GM23338 (cell line): ENCODE results near the gene KLC3.

Source experiments
- CREB1 ChIP-seq: fragments of 250-450 bp; sonication (Bioruptor Pico); IDR thresholded peaks from 2 replicates; pipeline ENCODE4 v1.5.0; 2020; ENCODE audit warnings: low read depth, mild to moderate bottlenecking, moderate library complexity
- CTCF ChIP-seq, 2 experiments: fragments of 200-600 bp in 1 of 2; sonication (generic) in 1 of 2; conservative IDR thresholded peaks; 2 replicates each; pipeline versions ENCODE4 v1.5.1 to v1.6.1; 2016 to 2017; ENCODE audit warnings: antibody characterized with exemption in 2 of 2, low read depth in 2 of 2, mild to moderate bottlenecking in 2 of 2, moderate library complexity in 1 of 2
- EZH2 ChIP-seq: fragments of 200-600 bp; sonication (generic); IDR thresholded peaks from one replicate; pipeline ENCODE4 v1.8.0; 2017; ENCODE audit warnings: antibody characterized with exemption, mild to moderate bottlenecking, low read depth; ENCODE audit not compliant: unreplicated experiment
- EZH2phosphoT487 ChIP-seq: fragments of 200-600 bp; sonication (generic); IDR thresholded peaks from one replicate; pipeline ENCODE4 v1.8.1; 2018; ENCODE audit warnings: antibody characterized with exemption; ENCODE audit not compliant: unreplicated experiment
- POLR2AphosphoS5 ChIP-seq: IDR thresholded peaks from 2 replicates; pipeline ENCODE4 v1.6.1; 2016; ENCODE audit warnings: antibody characterized with exemption, low read depth
- ZNF331 ChIP-seq: fragments of 250-450 bp; sonication (Bioruptor Pico); IDR thresholded peaks from 2 replicates; pipeline ENCODE4 v1.5.0; 2020; ENCODE audit warnings: low read depth, mild to moderate bottlenecking, moderate library complexity
- ZNF462 ChIP-seq: fragments of 250-450 bp; sonication (Bioruptor Pico); IDR thresholded peaks from 2 replicates; pipeline ENCODE4 v1.5.0; 2020; ENCODE audit warnings: mild to moderate bottlenecking, moderate library complexity
- TF ChIP-seq, protein P1 (sequence below): IDR thresholded peaks from one replicate; pipeline ENCODE4 v1.6.1; 2018; ENCODE audit warnings: antibody characterized with exemption; ENCODE audit not compliant: unreplicated experiment

DNA sequence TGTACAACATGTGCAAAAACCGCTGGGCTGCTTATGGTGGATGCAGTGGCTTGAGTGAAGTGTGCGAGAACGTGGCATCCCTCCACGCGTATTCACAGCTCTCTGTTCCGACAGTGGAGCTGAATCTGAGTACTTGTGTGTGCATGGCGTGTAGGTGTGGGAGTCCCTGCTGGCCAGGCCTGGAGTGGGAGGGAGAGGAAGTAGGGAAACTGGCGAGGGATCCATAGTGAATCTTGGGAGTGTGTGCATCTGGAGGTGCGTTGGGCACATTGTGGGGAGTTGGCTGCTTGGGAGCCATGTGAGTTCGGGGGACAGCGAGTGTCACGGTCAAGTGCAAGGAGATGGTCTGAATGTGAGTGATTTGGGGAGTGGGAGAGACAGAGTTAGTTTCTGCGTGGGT is 2.4 kb downstream of the KLC3 start:
- TF ChIP-seq CTCF (conservative IDR thresholded peaks at IDR 0.05; ENCODE audit: low read depth in 2 of 2) (no peak), POLR2AphosphoS5 (no peak), EZH2 (no peak), CREB1 (CRISPR knock-in tag) (no peak), EZH2phosphoT487 (no peak), ZNF462 (CRISPR knock-in tag) (no peak), ZNF331 (CRISPR knock-in tag) (no peak)
- TF ChIP-seq, protein P1, sequence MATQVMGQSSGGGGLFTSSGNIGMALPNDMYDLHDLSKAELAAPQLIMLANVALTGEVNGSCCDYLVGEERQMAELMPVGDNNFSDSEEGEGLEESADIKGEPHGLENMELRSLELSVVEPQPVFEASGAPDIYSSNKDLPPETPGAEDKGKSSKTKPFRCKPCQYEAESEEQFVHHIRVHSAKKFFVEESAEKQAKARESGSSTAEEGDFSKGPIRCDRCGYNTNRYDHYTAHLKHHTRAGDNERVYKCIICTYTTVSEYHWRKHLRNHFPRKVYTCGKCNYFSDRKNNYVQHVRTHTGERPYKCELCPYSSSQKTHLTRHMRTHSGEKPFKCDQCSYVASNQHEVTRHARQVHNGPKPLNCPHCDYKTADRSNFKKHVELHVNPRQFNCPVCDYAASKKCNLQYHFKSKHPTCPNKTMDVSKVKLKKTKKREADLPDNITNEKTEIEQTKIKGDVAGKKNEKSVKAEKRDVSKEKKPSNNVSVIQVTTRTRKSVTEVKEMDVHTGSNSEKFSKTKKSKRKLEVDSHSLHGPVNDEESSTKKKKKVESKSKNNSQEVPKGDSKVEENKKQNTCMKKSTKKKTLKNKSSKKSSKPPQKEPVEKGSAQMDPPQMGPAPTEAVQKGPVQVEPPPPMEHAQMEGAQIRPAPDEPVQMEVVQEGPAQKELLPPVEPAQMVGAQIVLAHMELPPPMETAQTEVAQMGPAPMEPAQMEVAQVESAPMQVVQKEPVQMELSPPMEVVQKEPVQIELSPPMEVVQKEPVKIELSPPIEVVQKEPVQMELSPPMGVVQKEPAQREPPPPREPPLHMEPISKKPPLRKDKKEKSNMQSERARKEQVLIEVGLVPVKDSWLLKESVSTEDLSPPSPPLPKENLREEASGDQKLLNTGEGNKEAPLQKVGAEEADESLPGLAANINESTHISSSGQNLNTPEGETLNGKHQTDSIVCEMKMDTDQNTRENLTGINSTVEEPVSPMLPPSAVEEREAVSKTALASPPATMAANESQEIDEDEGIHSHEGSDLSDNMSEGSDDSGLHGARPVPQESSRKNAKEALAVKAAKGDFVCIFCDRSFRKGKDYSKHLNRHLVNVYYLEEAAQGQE = no peak
